Liver (tissue), 9 donors: ENCODE results near the gene OSCP1. TPM values are rescaled to one million over a fixed set of nuclear protein-coding genes. Genes with fewer than 3 reads are reported as not detected.

Source experiments
- DNase-seq: peaks from one replicate; pipeline ENCODE4 v3.0.0-alpha.2; 2017; ENCODE audit warnings: low spot score
- H3K27ac ChIP-seq, 2 donors: one replicate each; pipeline ENCODE4 v1.7.0; 2013; ENCODE audit warnings: inconsistent platforms in 2 of 2, low read length in 2 of 2, control low read depth in 1 of 2, low read depth in 1 of 2, mild to moderate bottlenecking in 1 of 2
- H3K27me3 ChIP-seq, 4 donors: one replicate each; pipeline versions ENCODE4 v1.6.1 to v1.7.0; 2013; ENCODE audit warnings: low read length in 3 of 4, inconsistent platforms in 1 of 4, mild to moderate bottlenecking in 1 of 4, moderate library complexity in 1 of 4; ENCODE audit not compliant: control insufficient read depth in 4 of 4, insufficient read depth in 4 of 4
- H3K36me3 ChIP-seq, 4 donors: one replicate each; pipeline versions ENCODE4 v1.6.1 to v1.7.0; 2013; ENCODE audit warnings: low read length in 3 of 4, mild to moderate bottlenecking in 3 of 4, low read depth in 1 of 4, moderate library complexity in 1 of 4; ENCODE audit not compliant: control insufficient read depth in 4 of 4, insufficient read depth in 3 of 4
- H3K4me1 ChIP-seq, 4 donors: one replicate each; pipeline versions ENCODE4 v1.6.1 to v1.7.0; 2013; ENCODE audit warnings: low read length in 3 of 4, mild to moderate bottlenecking in 3 of 4, moderate library complexity in 1 of 4; ENCODE audit not compliant: control insufficient read depth in 4 of 4, insufficient read depth in 4 of 4
- H3K4me3 ChIP-seq, 3 donors: one replicate each; pipeline versions ENCODE4 v1.6.1 to v1.7.0; 2013; ENCODE audit warnings: low read length in 3 of 3, control low read depth in 1 of 3, low read depth in 1 of 3, mild to moderate bottlenecking in 1 of 3
- H3K9ac ChIP-seq, 2 donors: one replicate each; pipeline ENCODE4 v1.7.0; 2013; ENCODE audit warnings: low read length in 2 of 2, mild to moderate bottlenecking in 2 of 2, moderate library complexity in 2 of 2, control low read depth in 1 of 2, low read depth in 1 of 2
- H3K9me3 ChIP-seq, 4 donors: one replicate each; pipeline versions ENCODE4 v1.6.1 to v1.7.0; 2013; ENCODE audit warnings: low read length in 3 of 4; ENCODE audit not compliant: control insufficient read depth in 4 of 4
- ATF3 ChIP-seq: IDR thresholded peaks from 2 replicates; pipeline ENCODE4 v1.6.1; 2016; ENCODE audit warnings: antibody characterized with exemption
- CTCF ChIP-seq: fragments of 150-350 bp; IDR thresholded peaks from 2 replicates; pipeline ENCODE4 v1.5.1; 2017; ENCODE audit warnings: improper control_type of control experiment, low read depth, low read length; ENCODE audit not compliant: missing input control
- EGR1 ChIP-seq, 2 donors: IDR thresholded peaks; 2 replicates each; pipeline ENCODE4 v1.6.1; 2016 to 2018; ENCODE audit warnings: antibody characterized with exemption in 2 of 2, low read depth in 2 of 2
- FOXA1 ChIP-seq: IDR thresholded peaks from 2 replicates; pipeline ENCODE4 v1.6.1; 2016; ENCODE audit warnings: antibody characterized with exemption
- FOXA2 ChIP-seq: IDR thresholded peaks from 2 replicates; pipeline ENCODE4 v1.6.1; 2016; ENCODE audit warnings: antibody characterized with exemption
- GABPA ChIP-seq, 2 donors: IDR thresholded peaks in 1 of 2; conservative IDR thresholded peaks in 1 of 2; 2 replicates each; pipeline ENCODE4 v1.6.1; 2016; ENCODE audit warnings: antibody characterized with exemption in 2 of 2, mild to moderate bottlenecking in 1 of 2, moderate library complexity in 1 of 2
- HNF4A ChIP-seq, 2 donors: conservative IDR thresholded peaks; 2 replicates each; pipeline ENCODE4 v1.6.1; 2016; ENCODE audit warnings: antibody characterized with exemption in 2 of 2, mild to moderate bottlenecking in 2 of 2
- HNF4G ChIP-seq: IDR thresholded peaks from 2 replicates; pipeline ENCODE4 v1.6.1; 2016; ENCODE audit warnings: antibody characterized with exemption
- JUND ChIP-seq, 2 donors: IDR thresholded peaks; 2 replicates each; pipeline ENCODE4 v1.6.1; 2016; ENCODE audit warnings: antibody characterized with exemption in 2 of 2
- MAX ChIP-seq: IDR thresholded peaks from 2 replicates; pipeline ENCODE4 v1.6.1; 2016; ENCODE audit warnings: antibody characterized with exemption
- NR2F2 ChIP-seq: IDR thresholded peaks from 2 replicates; pipeline ENCODE4 v1.6.1; 2016; ENCODE audit warnings: antibody characterized with exemption
- RAD21 ChIP-seq, 2 donors: IDR thresholded peaks; 2 replicates each; pipeline ENCODE4 v1.6.1; 2016; ENCODE audit warnings: antibody characterized with exemption in 2 of 2, mild to moderate bottlenecking in 2 of 2
- REST ChIP-seq: IDR thresholded peaks from 2 replicates; pipeline ENCODE4 v1.6.1; 2016; ENCODE audit warnings: antibody characterized with exemption, mild to moderate bottlenecking
- RXRA ChIP-seq, 2 donors: IDR thresholded peaks; 2 replicates each; pipeline ENCODE4 v1.6.1; 2017 to 2018; ENCODE audit warnings: antibody characterized with exemption in 2 of 2, mild to moderate bottlenecking in 1 of 2
- SP1 ChIP-seq: IDR thresholded peaks from 2 replicates; pipeline ENCODE4 v1.6.1; 2018; ENCODE audit warnings: antibody characterized with exemption, mild to moderate bottlenecking
- TAF1 ChIP-seq: conservative IDR thresholded peaks from 2 replicates; pipeline ENCODE4 v1.6.1; 2016; ENCODE audit warnings: antibody characterized with exemption, mild to moderate bottlenecking
- YY1 ChIP-seq: IDR thresholded peaks from 2 replicates; pipeline ENCODE4 v1.6.1; 2016; ENCODE audit warnings: antibody characterized with exemption, mild to moderate bottlenecking
- ZBTB33 ChIP-seq: IDR thresholded peaks from 2 replicates; pipeline ENCODE4 v1.6.1; 2016; ENCODE audit warnings: antibody characterized with exemption
- WGBS: extraction: QIAGEN DNeasy Blood & Tissue Kit; methylation state at CpG from one replicate; pipeline ENCODE4 v1.1.7; 2013; 5-methylcytosine and 5-hydroxymethylcytosine counted together
- polyA plus RNA-seq, 2 donors: library from polyadenylated mRNA; stranded (reverse) in 1 of 2; unstranded in 1 of 2; fragments of 200-250 nt in 1 of 2; fragments of >200 nt in 1 of 2; fragmentation: Nextera tagmentation in 1 of 2; extraction: Ambion mirVana in 1 of 2; gene quantifications; one replicate each; pipeline versions ENCODE4 v1.2.1 to v1.2.3, GENCODE V29; 2013 to 2015
- total RNA-seq, 2 donors: library from RNA; depleted of rRNA; stranded (reverse); fragments of >200 nt; gene quantifications; one replicate each; pipeline ENCODE4 v1.2.3, GENCODE V29; 2014
- donor health status: healthy.
- donor health status: healthy.
- donor health status: healthy.
- donor health status: healthy.
- donor health status: healthy.

Gene OSCP1
- total and polyA plus RNA-seq, 4 donors, result 1.1 to 1.7 (median 1.5) TPM

- H3K9ac ChIP-seq, result no peak overlapping the region
- 94% methylated on average over 2 of the region's 2 CpGs for whole genome bisulfite sequencing
Measured at GRCh38 chr1:36389261-36389660, 61.0 kb downstream of the OSCP1 start.

More at GRCh38 chr1:36389261-36389660, 61.0 kb downstream of the OSCP1 start:
- TF ChIP-seq ATF3 (no peak), NR2F2 (no peak), HNF4G (no peak), CTCF (no peak), FOXA1 (no peak), GABPA (IDR thresholded peaks at IDR 0.05 in 1 of 2, conservative IDR thresholded peaks at IDR 0.05 in 1 of 2) (no peak), YY1 (no peak), REST (no peak), RAD21 (IDR thresholded peaks at IDR 0.05) (no peak), MAX (no peak), TAF1 (no peak), JUND (IDR thresholded peaks at IDR 0.05) (no peak), RXRA (IDR thresholded peaks at IDR 0.05) (no peak), ZBTB33 (no peak), SP1 (no peak), HNF4A (conservative IDR thresholded peaks at IDR 0.05) (no peak), FOXA2 (no peak), EGR1 (IDR thresholded peaks at IDR 0.05; ENCODE audit: low read depth in 2 of 2) (no peak)
- Histone ChIP-seq H3K27ac (no peak overlapping the region), H3K4me3 (no peak overlapping the region), H3K36me3 (peaks cover 0 to 22% (median 19%) of the 10 kb centered on the region in 4 donors), H3K9me3 (no peaks in the 10 kb centered on the region), H3K27me3 (no peaks in the 10 kb centered on the region), H3K4me1 (peaks cover 3 to 25% (median 15%) of the 10 kb centered on the region in 4 donors)
- DNase-seq, result no peak
